H9 (cell line): ENCODE results near the gene XPNPEP2. TPM values are rescaled to one million over a fixed set of nuclear protein-coding genes. Genes with fewer than 3 reads are reported as not detected.

Experiments used
- DNase-seq: peaks from one replicate; pipeline ENCODE4 v3.0.0-alpha.2; 2017
- H2AFZ ChIP-seq: one replicate; pipeline ENCODE4 v1.6.1; 2013; ENCODE audit warnings: mild to moderate bottlenecking, low read length, control low read depth, moderate library complexity
- H2AK5ac ChIP-seq: 2 replicates; pipeline ENCODE4 v1.6.1; 2013; ENCODE audit warnings: low read length, control low read depth, mixed read lengths; ENCODE audit not compliant: insufficient read length
- H2BK120ac ChIP-seq: one replicate; pipeline ENCODE4 v1.6.1; 2013; ENCODE audit warnings: low read depth, mild to moderate bottlenecking, low read length, control low read depth, inconsistent platforms; ENCODE audit not compliant: poor library complexity, severe bottlenecking
- H2BK12ac ChIP-seq: 2 replicates; pipeline ENCODE4 v1.6.1; 2013; ENCODE audit warnings: low read length, control low read depth, mixed read lengths, low read depth; ENCODE audit not compliant: insufficient read length
- H2BK15ac ChIP-seq: 2 replicates; pipeline ENCODE4 v1.6.1; 2013; ENCODE audit warnings: low read depth, low read length, control low read depth
- H2BK20ac ChIP-seq: one replicate; pipeline ENCODE4 v1.6.1; 2013; ENCODE audit warnings: low read depth, mild to moderate bottlenecking, low read length, control low read depth, inconsistent platforms; ENCODE audit not compliant: poor library complexity, severe bottlenecking
- H2BK5ac ChIP-seq: 2 replicates; pipeline ENCODE4 v1.6.1; 2013; ENCODE audit warnings: low read length, control low read depth, mixed read lengths; ENCODE audit not compliant: insufficient read length
- H3K14ac ChIP-seq: 2 replicates; pipeline ENCODE4 v1.6.1; 2013; ENCODE audit warnings: low read length, control low read depth; ENCODE audit not compliant: insufficient read depth
- H3K18ac ChIP-seq: 2 replicates; pipeline ENCODE4 v1.6.1; 2013; ENCODE audit warnings: low read depth, mild to moderate bottlenecking, mixed read lengths, low read length, control low read depth; ENCODE audit not compliant: insufficient read length
- H3K23ac ChIP-seq: 2 replicates; pipeline ENCODE4 v1.6.1; 2013; ENCODE audit warnings: low read length, control low read depth, mixed read lengths, low read depth; ENCODE audit not compliant: insufficient read length
- H3K23me2 ChIP-seq: 2 replicates; pipeline ENCODE4 v1.6.1; 2013; ENCODE audit warnings: low read depth, mild to moderate bottlenecking, mixed read lengths, low read length, control low read depth; ENCODE audit not compliant: insufficient read length, poor library complexity, severe bottlenecking
- H3K27ac ChIP-seq: 2 replicates; pipeline ENCODE4 v1.5.1; 2013; ENCODE audit warnings: low read length, control low read depth, mixed read lengths, low read depth; ENCODE audit not compliant: insufficient read length
- H3K27me3 ChIP-seq: 2 replicates; pipeline ENCODE4 v1.6.1; 2013; ENCODE audit warnings: low read length, control low read depth, inconsistent platforms; ENCODE audit not compliant: insufficient read depth
- H3K4ac ChIP-seq: 2 replicates; pipeline ENCODE4 v1.6.1; 2013; ENCODE audit warnings: low read depth, mild to moderate bottlenecking, control low read depth, inconsistent platforms, low read length, moderate library complexity
- H3K4me1 ChIP-seq: 2 replicates; pipeline ENCODE4 v1.6.1; 2013; ENCODE audit warnings: low read length, control low read depth, inconsistent platforms; ENCODE audit not compliant: insufficient read depth
- H3K4me2 ChIP-seq: 2 replicates; pipeline ENCODE4 v1.6.1; 2013; ENCODE audit warnings: low read length, control low read depth, mixed read lengths; ENCODE audit not compliant: insufficient read length, insufficient read depth
- H3K56ac ChIP-seq: 2 replicates; pipeline ENCODE4 v1.6.1; 2013; ENCODE audit warnings: low read depth, mild to moderate bottlenecking, mixed read lengths, low read length, control low read depth; ENCODE audit not compliant: insufficient read length
- H3K79me1 ChIP-seq: 2 replicates; pipeline ENCODE4 v1.6.1; 2013; ENCODE audit warnings: low read depth, mild to moderate bottlenecking, moderate library complexity, low read length, control low read depth, inconsistent platforms; ENCODE audit not compliant: insufficient read depth, poor library complexity, severe bottlenecking
- H3K79me2 ChIP-seq: 2 replicates; pipeline ENCODE4 v1.6.1; 2013; ENCODE audit warnings: low read length, control low read depth, inconsistent platforms; ENCODE audit not compliant: insufficient read depth
- H3K9ac ChIP-seq: 2 replicates; pipeline ENCODE4 v1.6.1; 2013; ENCODE audit warnings: low read length, control low read depth, mixed read lengths; ENCODE audit not compliant: insufficient read length; ENCODE audit errors: extremely low read depth
- H3K9me3 ChIP-seq: one replicate; pipeline ENCODE4 v1.6.1; 2013; ENCODE audit warnings: low read depth, low read length, inconsistent platforms; ENCODE audit not compliant: control insufficient read depth
- H3T11ph ChIP-seq: one replicate; pipeline ENCODE4 v1.6.1; 2013; ENCODE audit warnings: mild to moderate bottlenecking, low read length, control low read depth, inconsistent platforms
- H4K20me1 ChIP-seq: one replicate; pipeline ENCODE4 v1.6.1; 2013; ENCODE audit not compliant: control insufficient read depth, insufficient read length, insufficient read depth
- H4K5ac ChIP-seq: 2 replicates; pipeline ENCODE4 v1.6.1; 2013; ENCODE audit warnings: low read depth, mild to moderate bottlenecking, mixed read lengths, low read length, control low read depth; ENCODE audit not compliant: insufficient read length
- H4K8ac ChIP-seq: replicated peaks from 2 replicates; pipeline ENCODE4 v1.6.1; 2013; ENCODE audit warnings: low read length, control low read depth, mixed read lengths, low read depth; ENCODE audit not compliant: insufficient read length
- H4K91ac ChIP-seq: 2 replicates; pipeline ENCODE4 v1.6.1; 2013; ENCODE audit warnings: low read depth, mild to moderate bottlenecking, moderate library complexity, mixed read lengths, low read length, control low read depth; ENCODE audit not compliant: insufficient read length
- H3K27ac Mint-ChIP-seq, 3 experiments: 2 replicates in 2 of 3; 3 replicates in 1 of 3; pipeline ENCODE4 v1.8.0; 2020 to 2021; ENCODE audit warnings: mixed read lengths in 3 of 3, mild to moderate bottlenecking in 1 of 3, moderate library complexity in 1 of 3
- H3K27me3 Mint-ChIP-seq: 2 replicates; pipeline ENCODE4 v1.8.0; 2021; ENCODE audit warnings: low read depth, mild to moderate bottlenecking, moderate library complexity, mixed read lengths
- H3K36me3 Mint-ChIP-seq, 3 experiments: 2 replicates in 2 of 3; 3 replicates in 1 of 3; pipeline ENCODE4 v1.8.0; 2020 to 2021; ENCODE audit warnings: low read depth in 3 of 3, mixed read lengths in 3 of 3; ENCODE audit not compliant: insufficient read depth in 1 of 3
- H3K4me1 Mint-ChIP-seq, 2 experiments: 2 replicates each; pipeline ENCODE4 v1.8.0; 2020; ENCODE audit warnings: mixed read lengths in 2 of 2
- H3K4me3 Mint-ChIP-seq, 2 experiments: 2 replicates in 1 of 2; 3 replicates in 1 of 2; pipeline ENCODE4 v1.8.0; 2020 to 2021; ENCODE audit warnings: mild to moderate bottlenecking in 2 of 2, mixed read lengths in 2 of 2, moderate library complexity in 1 of 2
- H3K9me3 Mint-ChIP-seq, 2 experiments: 2 replicates in 1 of 2; 3 replicates in 1 of 2; pipeline ENCODE4 v1.8.0; 2020; ENCODE audit warnings: mild to moderate bottlenecking in 2 of 2, mixed read lengths in 2 of 2, moderate library complexity in 1 of 2
- WGBS: extraction: QIAGEN DNeasy Blood & Tissue Kit; methylation state at CpG from one replicate; pipeline ENCODE4 v1.1.7; 2013; ENCODE audit warnings: missing lambda C conversion rate, low lambda C conversion rate, mixed read lengths; ENCODE audit not compliant: insufficient read length; ENCODE audit errors: extremely low coverage; 5-methylcytosine and 5-hydroxymethylcytosine counted together
- total RNA-seq: library from RNA; stranded (reverse); gene quantifications from 2 replicates; pipeline ENCODE4 v1.2.1, GENCODE V29; 2021
- TF ChIP-seq, protein P1 (sequence below): fragments of 200-600 bp; sonication (generic); conservative IDR thresholded peaks from 3 replicates; pipeline ENCODE4 v1.8.0; 2021; ENCODE audit warnings: antibody characterized with exemption, mild to moderate bottlenecking

XPNPEP2 gene
- total RNA-seq, 1 experiment from 2014 or later: 0.11 TPM

DNA sequence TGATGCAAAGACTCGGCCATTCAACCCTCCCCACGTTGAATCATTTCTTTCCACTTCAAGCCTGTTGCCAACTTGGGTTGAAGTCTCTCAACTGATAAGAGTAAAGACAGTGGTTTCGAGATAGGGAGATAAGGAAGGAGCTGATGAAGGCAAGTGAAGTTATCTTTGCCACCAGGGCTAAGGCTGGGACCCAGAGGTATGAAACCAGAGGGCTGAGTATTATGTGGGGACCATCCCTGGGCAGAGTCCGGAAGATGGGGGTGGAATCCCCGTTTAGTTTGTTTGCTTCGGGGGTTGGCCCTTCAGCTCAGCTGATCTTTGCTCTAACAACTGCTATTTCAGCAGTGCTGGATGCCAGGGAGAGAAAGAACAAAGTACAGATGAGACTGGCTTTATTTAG lies 2.3 kb upstream of the XPNPEP2 start:
- TF ChIP-seq, protein P1, sequence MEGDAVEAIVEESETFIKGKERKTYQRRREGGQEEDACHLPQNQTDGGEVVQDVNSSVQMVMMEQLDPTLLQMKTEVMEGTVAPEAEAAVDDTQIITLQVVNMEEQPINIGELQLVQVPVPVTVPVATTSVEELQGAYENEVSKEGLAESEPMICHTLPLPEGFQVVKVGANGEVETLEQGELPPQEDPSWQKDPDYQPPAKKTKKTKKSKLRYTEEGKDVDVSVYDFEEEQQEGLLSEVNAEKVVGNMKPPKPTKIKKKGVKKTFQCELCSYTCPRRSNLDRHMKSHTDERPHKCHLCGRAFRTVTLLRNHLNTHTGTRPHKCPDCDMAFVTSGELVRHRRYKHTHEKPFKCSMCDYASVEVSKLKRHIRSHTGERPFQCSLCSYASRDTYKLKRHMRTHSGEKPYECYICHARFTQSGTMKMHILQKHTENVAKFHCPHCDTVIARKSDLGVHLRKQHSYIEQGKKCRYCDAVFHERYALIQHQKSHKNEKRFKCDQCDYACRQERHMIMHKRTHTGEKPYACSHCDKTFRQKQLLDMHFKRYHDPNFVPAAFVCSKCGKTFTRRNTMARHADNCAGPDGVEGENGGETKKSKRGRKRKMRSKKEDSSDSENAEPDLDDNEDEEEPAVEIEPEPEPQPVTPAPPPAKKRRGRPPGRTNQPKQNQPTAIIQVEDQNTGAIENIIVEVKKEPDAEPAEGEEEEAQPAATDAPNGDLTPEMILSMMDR: no peak
- Mint-ChIP-seq H3K27me3 (peaks cover 28% of the 10 kb centered on the region), H3K27ac (no peak overlapping the region), H3K4me3 (no peak overlapping the region), H3K9me3 (peaks cover 0 to 59% of the 10 kb centered on the region in 2 experiments; a peak in 2 of 5 replicates), H3K36me3 (no peaks in the 10 kb centered on the region; a peak in 1 of 7 replicates), H3K4me1 (peaks cover 12 to 23% of the 10 kb centered on the region in 2 experiments)
- H2AK5ac ChIP-seq: no peak overlapping the region
- H3K27ac ChIP-seq: no peak overlapping the region
- H3K18ac ChIP-seq: no peak overlapping the region
- H3K4ac ChIP-seq: no peak overlapping the region
- H2AFZ ChIP-seq: no peak overlapping the region
- no peak overlapping the region for H2BK120ac ChIP-seq
- no peak overlapping the region for H4K8ac ChIP-seq
- no peaks in the 10 kb centered on the region for H3K79me2 ChIP-seq
- no peaks in the 10 kb centered on the region for H4K20me1 ChIP-seq
- no peak overlapping the region for H3K14ac ChIP-seq
- H3K23me2 ChIP-seq: no peaks in the 10 kb centered on the region
- H3K56ac ChIP-seq: no peak overlapping the region
- no peak overlapping the region for H3K9ac ChIP-seq
- no peaks in the 10 kb centered on the region for H3K9me3 ChIP-seq
- no peak overlapping the region for H4K91ac ChIP-seq
- no CpG with 5 or more reads among the region's 6 CpGs for WGBS
- H3K27me3 ChIP-seq: no peaks in the 10 kb centered on the region
- H3K23ac ChIP-seq: no peak overlapping the region
- no peaks in the 10 kb centered on the region for H3K79me1 ChIP-seq
- H2BK15ac ChIP-seq: no peak overlapping the region
- no peak overlapping the region for H2BK20ac ChIP-seq
- no peak overlapping the region for H2BK5ac ChIP-seq
- H3T11ph ChIP-seq: no peak overlapping the region
- H3K4me2 ChIP-seq: no peak overlapping the region
- H4K5ac ChIP-seq: no peak overlapping the region
- no peaks in the 10 kb centered on the region; the same call in 1 of the 2 replicates for H3K4me1 ChIP-seq
- no peak for DNase-seq
- no peak overlapping the region for H2BK12ac ChIP-seq
